Measurements from ENCODE around the gene TMPRSS3. TPM values are rescaled to one million over a fixed set of nuclear protein-coding genes. Genes with fewer than 3 reads are reported as not detected.
A peak's percentile ranks its signal among the peaks of the same experiment; 100 is the strongest.
"Not testable (repeated sequence)": the region's sequence is repeated elsewhere in the genome, so short reads cannot be mapped to it uniquely, and the experiment has no call there.

TMPRSS3 gene
- total RNA-seq, 1 donor from 2014 or later: not detected

- DNase-seq (ENCODE audit: low spot score): peak; percentile 76
- intact Hi-C loops (cut with DNase I): no loop called here
These were observed 16.2 kb upstream of the TMPRSS3 start for GRCh38 chr21:42411891-42412635.

GRCh38 chr21:42411197-42411869 is 15.5 kb upstream of the TMPRSS3 start:
- intact Hi-C loops (cut with DNase I): no loop called here
- no peak for DNase-seq (ENCODE audit: low spot score)

- intact Hi-C loops (cut with DNase I): no loop called here
- no peak for DNase-seq (ENCODE audit: low spot score)
These were observed 13.5 kb upstream of the TMPRSS3 start for GRCh38 chr21:42409366-42409765.

- intact Hi-C loops (cut with DNase I); DNase-seq (ENCODE audit: low spot score): not testable (repeated sequence)
These were observed 12.9 kb upstream of the TMPRSS3 start for GRCh38 chr21:42408718-42409117.

- intact Hi-C loops (cut with DNase I): no loop called here
- DNase-seq (ENCODE audit: low spot score): no peak
These were observed 11.6 kb upstream of the TMPRSS3 start for GRCh38 chr21:42407476-42407875.

GRCh38 chr21:42406866-42407265 is 11.0 kb upstream of the TMPRSS3 start:
- intact Hi-C loops (cut with DNase I): no loop called here

GRCh38 chr21:42406201-42406621 is 10.4 kb upstream of the TMPRSS3 start:
- peak; percentile 70 for DNase-seq (ENCODE audit: low spot score)
- intact Hi-C loops (cut with DNase I): no loop called here

More at GRCh38 chr21:42406866-42407265, 11.0 kb upstream of the TMPRSS3 start:
- DNase-seq (ENCODE audit: low spot score): peak; percentile 63

- intact Hi-C loops (cut with DNase I): no loop called here
These were observed 9.5 kb upstream of the TMPRSS3 start for GRCh38 chr21:42405064-42406013.

GRCh38 chr21:42404539-42404938 is 8.7 kb upstream of the TMPRSS3 start:
- intact Hi-C loops (cut with DNase I): no loop called here
- peak; percentile 7 for DNase-seq (ENCODE audit: low spot score)

More at GRCh38 chr21:42405064-42406013, 9.5 kb upstream of the TMPRSS3 start:
- DNase-seq (ENCODE audit: low spot score): no peak

GRCh38 chr21:42403611-42404231 is 7.9 kb upstream of the TMPRSS3 start, which contains the start of gene UBASH3A:
Gene UBASH3A (plus strand): TSS chr21:42403902. CDS start chr21:42403946, 44 bp downstream.
- DNase-seq (ENCODE audit: low spot score): peak; percentile 62
- intact Hi-C loops (cut with DNase I): no loop called here

GRCh38 chr21:42401820-42402251 is 6.0 kb upstream of the TMPRSS3 start:
- no peak for DNase-seq (ENCODE audit: low spot score)
- intact Hi-C loops (cut with DNase I): no loop called here

GRCh38 chr21:42401154-42401553 is 5.3 kb upstream of the TMPRSS3 start:
- intact Hi-C loops (cut with DNase I): no loop called here

GRCh38 chr21:42400525-42400924 is 4.7 kb upstream of the TMPRSS3 start:
- DNase-seq (ENCODE audit: low spot score): no peak
- intact Hi-C loops (cut with DNase I): no loop called here

More at GRCh38 chr21:42401154-42401553, 5.3 kb upstream of the TMPRSS3 start:
- DNase-seq (ENCODE audit: low spot score): peak; percentile 7

GRCh38 chr21:42398436-42399028 is 2.7 kb upstream of the TMPRSS3 start:
- peak; percentile 15 for DNase-seq (ENCODE audit: low spot score)
- intact Hi-C loops (cut with DNase I): no loop called here

- intact Hi-C loops (cut with DNase I): no loop called here
- peak; percentile 55 for DNase-seq (ENCODE audit: low spot score)
These were observed 2.0 kb upstream of the TMPRSS3 start for GRCh38 chr21:42397746-42398394.

GRCh38 chr21:42396799-42397745 is 1.2 kb upstream of the TMPRSS3 start:
- peak; percentile 46 for DNase-seq (ENCODE audit: low spot score)
- intact Hi-C loops (cut with DNase I): no loop called here

- intact Hi-C loops (cut with DNase I): no loop called here
- DNase-seq (ENCODE audit: low spot score): peak; percentile 50
These were observed 550 bp downstream of the TMPRSS3 start for GRCh38 chr21:42395302-42395701.
